ENCODE measurements around the gene OR1A2. TPM values are rescaled to one million over a fixed set of nuclear protein-coding genes. Genes with fewer than 3 reads are reported as not detected.
"Not testable (repeated sequence)": the region's sequence is repeated elsewhere in the genome, so short reads cannot be mapped to it uniquely, and the experiment has no call there.

The OR1A2 gene
- total RNA-seq, 2 donors from 2014 or later: not detected

GRCh38 chr17:3238685-3239084 lies 41.4 kb downstream of the OR1A2 start:
- H3K27me3 ChIP-seq (replicated peaks; ENCODE audit: insufficient read depth); H3K9me3 ChIP-seq; H3K27ac ChIP-seq; H3K36me3 ChIP-seq; H3K4me3 ChIP-seq; H3K4me1 ChIP-seq (ENCODE audit: control insufficient read depth in 1 of 2, low read depth in 2 of 2); ATAC-seq (ENCODE audit: insufficient number of reproducible peaks, low FRiP score, low read depth); DNase-seq (ENCODE audit: low spot score): not testable (repeated sequence)

GRCh38 chr17:3241044-3241443 lies 43.7 kb downstream of the OR1A2 start:
- H3K36me3 ChIP-seq; DNase-seq (ENCODE audit: low spot score); H3K4me3 ChIP-seq; ATAC-seq (ENCODE audit: insufficient number of reproducible peaks, low FRiP score, low read depth); H3K27me3 ChIP-seq (replicated peaks; ENCODE audit: insufficient read depth); H3K9me3 ChIP-seq; H3K4me1 ChIP-seq (ENCODE audit: control insufficient read depth in 1 of 2, low read depth in 2 of 2); H3K27ac ChIP-seq: not testable (repeated sequence)

- H3K36me3 ChIP-seq; H3K27me3 ChIP-seq (replicated peaks; ENCODE audit: insufficient read depth); H3K27ac ChIP-seq; ATAC-seq (ENCODE audit: insufficient number of reproducible peaks, low FRiP score, low read depth); H3K9me3 ChIP-seq; H3K4me1 ChIP-seq (ENCODE audit: control insufficient read depth in 1 of 2, low read depth in 2 of 2); DNase-seq (ENCODE audit: low spot score); H3K4me3 ChIP-seq: not testable (repeated sequence)
These were observed 47.5 kb downstream of the OR1A2 start for GRCh38 chr17:3244841-3245240.

Other genes with a start within 250 kb of the OR1A2 start
- gene OR1D5, start 133.9 kb upstream of the OR1A2 start, total RNA-seq: not detected
- gene OR1D2, start 93.1 kb upstream of the OR1A2 start, total RNA-seq: not detected
- not detected for gene OR1G1, start 70.0 kb upstream of the OR1A2 start, total RNA-seq
- gene OR1A1, start 10.1 kb downstream of the OR1A2 start, total RNA-seq: not detected
- gene OR3A1, start 100.8 kb downstream of the OR1A2 start, total RNA-seq: 1 to 10 TPM in 1 of 2 donors, not detected in 1; 1.4 TPM
- gene OR3A2, start 188.8 kb downstream of the OR1A2 start, total RNA-seq: under 1 TPM; 0.49 to 0.68 TPM
- gene OR1E1, start 200.9 kb downstream of the OR1A2 start, total RNA-seq: not detected
- not detected for gene OR3A3, start 213.9 kb downstream of the OR1A2 start, total RNA-seq
- not detected for gene OR1E2, start 236.3 kb downstream of the OR1A2 start, total RNA-seq